RWPE2 (cell line): ENCODE data around the gene ASB16.
A peak's percentile ranks its signal among the peaks of the same experiment; 100 is the strongest.

ENCODE experiments used
- ATAC-seq: fragments of 200-7000 bp; cut with Tn5 transposase; 3 replicates; pipeline ENCODE4 v1.9.1; 2021; ENCODE audit warnings: low read depth
- DNase-seq: peaks from one replicate; pipeline ENCODE4 v3.0.0-alpha.2; 2020; ENCODE audit warnings: low spot score
- H3K27ac ChIP-seq: fragments of 450-650 bp; 2 replicates; pipeline ENCODE4 v1.5.1; 2017; ENCODE audit warnings: mild to moderate bottlenecking; ENCODE audit not compliant: poor library complexity, severe bottlenecking
- H3K27me3 ChIP-seq: fragments of 250-450 bp; sonication (Bioruptor Pico); 2 replicates; pipeline ENCODE4 v1.5.1; 2021; ENCODE audit warnings: mild to moderate bottlenecking, moderate library complexity; ENCODE audit not compliant: insufficient read depth, poor library complexity, severe bottlenecking
- H3K36me3 ChIP-seq: fragments of 250-450 bp; sonication (Bioruptor Pico); 2 replicates; pipeline ENCODE4 v1.5.1; 2020; ENCODE audit warnings: low read depth, mild to moderate bottlenecking, moderate library complexity
- H3K4me1 ChIP-seq: fragments of 250-450 bp; sonication (Bioruptor Pico); 2 replicates; pipeline ENCODE4 v1.5.1; 2021; ENCODE audit warnings: mild to moderate bottlenecking, moderate library complexity; ENCODE audit not compliant: insufficient read depth, poor library complexity, severe bottlenecking
- H3K4me3 ChIP-seq: fragments of 250-450 bp; sonication (Bioruptor Pico); 2 replicates; pipeline ENCODE4 v1.5.1; 2021; ENCODE audit warnings: mild to moderate bottlenecking, moderate library complexity; ENCODE audit not compliant: severe bottlenecking
- H3K9me3 ChIP-seq: fragments of 250-450 bp; sonication (Bioruptor Pico); 2 replicates; pipeline ENCODE4 v1.5.1; 2021; ENCODE audit warnings: mild to moderate bottlenecking, moderate library complexity; ENCODE audit not compliant: severe bottlenecking
- TF ChIP-seq, protein P1 (sequence below): fragments of 450-650 bp; IDR thresholded peaks from one replicate; pipeline ENCODE4 v1.5.1; 2017; ENCODE audit warnings: mild to moderate bottlenecking, moderate library complexity; ENCODE audit not compliant: poor library complexity, severe bottlenecking

The ASB16 gene

DNA sequence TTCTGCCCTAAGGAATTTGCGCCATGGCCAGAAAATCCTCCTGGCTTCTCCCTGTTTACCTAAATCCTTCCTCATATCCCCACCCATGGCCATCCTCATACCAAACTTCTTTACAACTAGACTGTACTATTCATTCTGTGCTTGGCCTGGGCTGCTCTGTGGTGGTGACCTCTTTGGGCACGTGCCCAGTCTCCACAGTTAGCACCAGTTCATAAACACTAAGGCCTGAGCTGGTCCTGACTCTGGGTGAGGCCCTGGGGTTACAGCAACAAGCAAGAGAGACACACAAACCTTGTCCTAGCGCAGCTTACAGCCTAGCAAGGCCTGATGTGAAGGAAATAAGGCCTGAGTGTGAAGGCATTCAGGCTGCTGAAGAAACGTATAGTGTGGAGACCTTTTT is 32.3 kb downstream of the ASB16 start:
- DNase-seq (no peak), ATAC-seq (no peak)
- no peak overlapping the region for H3K4me3 ChIP-seq
- H3K27ac ChIP-seq, result peak overlapping the region; percentile 47
- H3K9me3 ChIP-seq, result no peaks in the 10 kb centered on the region
- TF ChIP-seq, protein P1, sequence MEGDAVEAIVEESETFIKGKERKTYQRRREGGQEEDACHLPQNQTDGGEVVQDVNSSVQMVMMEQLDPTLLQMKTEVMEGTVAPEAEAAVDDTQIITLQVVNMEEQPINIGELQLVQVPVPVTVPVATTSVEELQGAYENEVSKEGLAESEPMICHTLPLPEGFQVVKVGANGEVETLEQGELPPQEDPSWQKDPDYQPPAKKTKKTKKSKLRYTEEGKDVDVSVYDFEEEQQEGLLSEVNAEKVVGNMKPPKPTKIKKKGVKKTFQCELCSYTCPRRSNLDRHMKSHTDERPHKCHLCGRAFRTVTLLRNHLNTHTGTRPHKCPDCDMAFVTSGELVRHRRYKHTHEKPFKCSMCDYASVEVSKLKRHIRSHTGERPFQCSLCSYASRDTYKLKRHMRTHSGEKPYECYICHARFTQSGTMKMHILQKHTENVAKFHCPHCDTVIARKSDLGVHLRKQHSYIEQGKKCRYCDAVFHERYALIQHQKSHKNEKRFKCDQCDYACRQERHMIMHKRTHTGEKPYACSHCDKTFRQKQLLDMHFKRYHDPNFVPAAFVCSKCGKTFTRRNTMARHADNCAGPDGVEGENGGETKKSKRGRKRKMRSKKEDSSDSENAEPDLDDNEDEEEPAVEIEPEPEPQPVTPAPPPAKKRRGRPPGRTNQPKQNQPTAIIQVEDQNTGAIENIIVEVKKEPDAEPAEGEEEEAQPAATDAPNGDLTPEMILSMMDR, result no peak
- peaks cover 22% of the 10 kb centered on the region for H3K4me1 ChIP-seq
- peaks cover 12% of the 10 kb centered on the region for H3K36me3 ChIP-seq
- no peaks in the 10 kb centered on the region for H3K27me3 ChIP-seq

GRCh38 chr17:44203731-44204440 is 33.4 kb downstream of the ASB16 start:
- H3K27ac ChIP-seq, result peak overlapping the region; percentile 47
- ATAC-seq, result no peak

DNA sequence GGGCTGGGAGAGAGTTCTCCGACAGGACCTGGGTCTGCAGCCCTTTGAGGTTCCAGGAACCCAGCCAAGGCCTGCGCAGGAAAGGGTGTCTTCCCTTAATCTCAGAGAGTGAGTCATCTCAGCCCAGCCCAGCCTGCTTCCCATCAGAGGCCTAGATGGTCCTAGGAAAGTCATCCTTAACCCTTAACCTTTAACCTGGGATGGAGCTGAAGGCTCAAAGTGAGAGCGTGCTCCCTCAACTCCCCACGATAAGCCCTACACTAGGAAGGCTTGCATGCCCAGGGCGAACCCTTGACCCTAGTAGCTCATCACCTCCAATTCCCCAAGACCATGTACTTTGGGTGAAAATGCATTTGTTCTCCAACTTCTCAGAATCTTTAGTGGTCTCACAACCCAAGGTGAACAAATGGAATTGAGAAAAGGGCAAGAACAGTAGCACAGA is 34.0 kb downstream of the ASB16 start:
- Histone ChIP-seq H3K27me3 (no peaks in the 10 kb centered on the region), H3K4me3 (no peak overlapping the region), H3K4me1 (peaks cover 36% of the 10 kb centered on the region), H3K9me3 (no peaks in the 10 kb centered on the region), H3K36me3 (peaks cover 23% of the 10 kb centered on the region), H3K27ac (peak overlapping the region; percentile 47)
- ATAC-seq, result peak; percentile 28; the same call in 1 of the 3 replicates
- TF ChIP-seq, protein P1, result no peak
- peak; percentile 76 for DNase-seq

More at GRCh38 chr17:44203731-44204440, 33.4 kb downstream of the ASB16 start:
- peaks cover 30% of the 10 kb centered on the region for H3K4me1 ChIP-seq
- no peak for DNase-seq
- no peak overlapping the region for H3K4me3 ChIP-seq
- no peaks in the 10 kb centered on the region for H3K27me3 ChIP-seq
- peaks cover 17% of the 10 kb centered on the region for H3K36me3 ChIP-seq
- H3K9me3 ChIP-seq, result no peaks in the 10 kb centered on the region
- TF ChIP-seq, protein P1, result peak; percentile 57

DNA sequence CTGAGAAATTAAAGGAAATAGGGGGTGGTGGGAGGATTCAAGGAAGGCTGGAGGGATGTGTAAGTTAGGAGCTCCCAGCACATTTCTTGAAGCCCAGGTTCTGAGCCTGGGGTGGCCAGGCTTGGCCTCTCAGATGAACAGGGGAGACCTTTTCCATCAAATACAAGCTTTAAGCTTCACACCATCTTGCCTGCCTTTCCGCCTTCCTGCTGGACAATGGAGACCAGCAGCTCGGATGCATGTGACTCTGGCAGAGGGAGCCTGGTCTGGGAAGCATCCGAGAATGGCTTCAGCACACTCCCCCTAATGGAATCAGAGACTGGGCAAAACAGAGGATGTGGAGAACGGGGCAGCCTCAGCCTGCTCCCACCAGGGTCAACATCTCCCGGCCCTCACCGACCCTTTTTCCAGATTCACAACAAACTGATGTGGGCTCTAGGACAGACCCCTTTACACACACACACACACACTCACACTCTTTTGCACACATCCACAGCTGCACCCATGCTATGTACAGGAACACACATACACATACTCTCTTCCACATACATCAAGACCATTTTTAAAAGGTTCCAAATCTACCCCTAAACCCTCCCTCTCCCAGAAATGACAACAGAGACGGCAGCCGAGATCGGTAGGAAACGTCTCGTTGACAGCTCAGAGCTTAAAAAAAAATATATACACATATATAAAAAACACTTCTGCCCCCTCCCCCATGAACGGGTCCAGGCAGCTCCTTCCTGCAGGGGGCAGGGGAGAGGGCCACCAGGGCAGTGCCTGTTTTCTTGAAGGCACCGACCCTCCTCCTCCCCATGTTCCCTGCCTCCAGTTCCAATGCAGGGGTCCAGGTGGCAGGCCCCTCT is 35.7 kb downstream of the ASB16 start:
- Histone ChIP-seq H3K36me3 (peaks cover 38% of the 10 kb centered on the region), H3K27ac (peak overlapping the region; percentile 47), H3K9me3 (no peaks in the 10 kb centered on the region), H3K4me1 (peaks cover 39% of the 10 kb centered on the region), H3K4me3 (no peak overlapping the region), H3K27me3 (no peaks in the 10 kb centered on the region)
- DNase-seq, result no peak
- ATAC-seq, result no peak
- TF ChIP-seq, protein P1, result no peak
